HG03103 (cell line): ENCODE results near the gene CD248.
A peak's percentile ranks its signal among the peaks of the same experiment; 100 is the strongest.

Experiments
- ATAC-seq: cut with Tn5 transposase; IDR thresholded peaks from one replicate; pipeline ENCODE4 v1.9.1; 2021; ENCODE audit warnings: low read depth; ENCODE audit not compliant: unreplicated experiment

The CD248 gene

DNA sequence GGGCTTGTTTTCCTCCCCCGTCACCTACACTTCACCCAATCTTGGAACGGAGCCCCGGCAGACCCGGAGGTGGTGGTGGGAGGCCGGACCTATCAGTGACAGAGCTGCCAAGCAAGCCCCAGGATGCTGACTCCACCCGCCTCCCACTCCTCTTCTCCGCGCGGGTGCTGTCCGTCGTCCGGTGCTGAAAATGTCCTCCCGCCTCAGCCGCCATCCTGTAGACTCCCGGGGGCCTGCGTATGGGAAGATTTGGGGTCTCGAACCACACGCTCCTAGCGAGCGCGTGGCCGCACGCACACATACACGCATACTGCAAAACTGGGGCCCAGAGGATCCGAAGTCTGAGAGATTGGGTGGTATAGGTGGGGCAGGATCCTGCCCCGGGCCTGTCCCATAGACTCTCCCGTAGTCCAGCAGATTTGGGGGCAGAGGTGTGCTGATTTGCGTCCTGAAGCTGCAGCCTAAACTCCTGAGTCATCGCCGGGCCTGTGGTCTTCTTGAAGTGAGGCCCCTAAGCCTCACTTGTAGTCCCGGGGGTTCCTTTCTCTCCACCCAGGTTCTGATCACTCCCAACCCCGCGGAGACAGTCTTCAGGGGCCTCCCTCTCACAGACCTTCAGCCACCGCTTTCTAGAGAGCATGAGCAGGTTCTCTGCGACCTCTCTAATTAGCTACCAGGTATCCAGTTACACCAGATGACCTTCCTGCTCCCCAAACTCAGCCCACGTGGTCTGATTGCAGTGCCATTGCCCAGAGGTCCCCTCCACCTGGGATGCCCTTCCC lies 27.1 kb downstream of the CD248 start:
- peak; percentile 26 for ATAC-seq

GRCh38 chr11:66288671-66289547 lies 27.9 kb downstream of the CD248 start, which contains the start of gene YIF1A:
YIF1A (minus strand) TSS chr11:66289143; CDS start chr11:66288985, 158 bp downstream.
- ATAC-seq: peak; percentile 91

DNA sequence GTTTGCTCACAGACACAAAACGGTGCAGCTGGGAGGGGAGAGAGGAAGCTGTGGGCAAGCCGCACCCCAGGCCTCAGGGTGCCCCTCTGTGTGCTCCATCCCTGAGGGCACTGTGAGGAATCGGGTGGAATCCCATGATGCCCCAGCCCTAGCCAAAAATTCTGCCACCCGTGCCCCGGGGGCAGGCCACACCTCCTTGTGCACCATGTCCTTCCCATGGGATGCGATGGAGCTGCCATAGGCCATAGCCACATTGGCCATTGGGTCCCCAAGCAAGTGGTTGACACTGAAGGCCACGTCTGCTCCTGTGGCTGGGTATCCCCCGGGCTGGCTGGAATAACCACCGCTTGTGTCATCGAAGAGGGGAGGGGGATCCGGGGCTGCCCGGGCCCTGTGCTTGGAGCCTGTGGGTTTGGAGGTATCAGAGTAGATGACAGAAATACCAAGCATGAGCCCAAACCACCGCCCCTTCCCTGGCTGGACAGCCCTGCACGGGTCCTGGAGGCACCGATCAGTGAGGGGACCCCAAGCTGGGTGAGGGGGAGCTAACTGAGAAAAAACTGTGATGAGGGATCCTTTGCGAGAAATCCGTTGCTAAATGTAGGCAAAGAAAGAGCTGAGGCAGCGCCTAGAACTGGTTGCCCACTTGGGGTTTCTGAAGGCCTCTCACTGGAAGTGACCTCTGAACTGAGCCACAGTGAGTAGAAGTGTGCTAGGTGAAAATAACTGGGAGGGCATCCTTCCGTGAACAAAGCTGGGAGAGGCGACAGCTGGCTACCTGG lies 28.8 kb downstream of the CD248 start:
- no peak for ATAC-seq

DNA sequence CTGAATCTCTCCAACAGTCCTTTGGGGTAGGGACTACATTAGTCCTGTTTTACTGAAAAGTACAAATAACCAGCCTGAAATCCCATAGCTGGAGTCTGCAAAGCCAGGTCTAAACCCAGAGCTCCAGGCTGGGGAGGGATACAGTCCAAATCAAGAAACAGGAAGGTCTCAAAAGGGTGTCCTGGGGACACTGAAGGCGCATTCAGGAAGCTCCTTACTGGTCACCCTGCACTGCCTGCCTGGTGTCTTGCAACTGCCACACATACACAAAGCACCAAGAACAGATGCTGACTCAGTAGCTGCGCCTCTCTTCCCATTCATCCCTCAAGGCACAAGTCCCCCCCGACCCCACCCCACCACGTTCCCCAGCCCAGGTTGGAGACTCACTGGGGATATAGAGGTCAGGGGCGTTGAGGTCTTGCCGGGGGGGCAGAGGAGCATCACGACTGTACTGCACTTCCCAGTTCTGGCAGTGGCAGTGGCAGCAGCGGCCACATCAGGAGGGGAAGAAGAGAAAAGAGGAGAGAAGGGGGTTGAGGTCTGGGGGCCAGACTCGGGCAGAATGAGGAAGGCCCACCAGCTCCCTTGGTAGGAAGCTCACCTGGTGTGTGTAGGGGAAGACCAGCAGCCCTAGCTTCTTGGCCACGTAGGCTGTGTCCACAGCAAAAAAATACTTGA lies 29.5 kb downstream of the CD248 start:
- no peak for ATAC-seq

DNA sequence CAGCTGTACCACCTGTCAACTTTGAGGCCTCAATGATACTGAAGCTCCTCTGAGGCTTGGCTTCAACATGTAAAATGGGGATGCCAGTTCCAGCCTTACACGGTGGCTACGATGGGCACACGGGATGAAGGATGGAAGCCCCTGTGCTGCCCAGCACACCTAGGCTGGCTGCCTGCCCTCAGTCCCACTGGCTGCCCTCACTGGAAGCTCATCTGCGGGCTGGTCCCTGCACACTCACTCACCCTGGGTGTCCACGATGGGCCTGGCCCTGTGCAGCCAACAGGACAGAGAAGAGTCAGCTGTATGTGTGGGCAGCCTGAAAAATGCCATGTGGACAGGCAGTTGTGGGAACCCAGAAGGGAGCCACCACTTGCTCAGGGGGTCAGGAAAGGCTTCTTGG lies 30.1 kb downstream of the CD248 start:
- ATAC-seq: no peak

GRCh38 chr11:66285250-66285947 lies 31.4 kb downstream of the CD248 start:
- ATAC-seq: no peak

DNA sequence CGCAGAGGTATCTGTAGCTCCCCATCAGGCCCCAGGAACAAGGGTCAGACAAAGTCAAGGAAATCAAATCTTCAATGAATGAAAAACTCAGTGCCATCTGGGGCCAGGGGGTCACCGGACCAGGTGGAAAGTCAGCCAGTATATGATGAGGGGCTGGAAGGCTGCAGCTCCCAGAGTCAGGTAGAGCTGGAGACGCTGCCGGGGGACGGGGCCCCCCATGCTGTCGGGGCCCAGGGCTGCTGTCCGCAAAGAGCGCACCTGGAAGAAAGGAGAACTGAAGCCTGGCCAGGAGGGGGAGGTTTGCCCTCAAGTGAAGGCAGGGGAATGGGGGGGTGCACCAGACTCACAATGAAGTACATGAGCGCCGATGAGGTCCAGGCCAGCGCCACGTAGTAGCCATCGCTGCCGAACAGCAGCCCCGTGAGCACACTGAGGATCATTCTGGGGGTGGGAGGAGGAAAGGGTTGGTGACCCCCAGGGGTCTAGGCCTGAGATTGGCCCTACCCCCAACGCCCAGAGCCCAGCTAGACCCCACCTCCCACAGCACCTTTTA lies 32.2 kb downstream of the CD248 start:
- no peak for ATAC-seq

- no peak for ATAC-seq
These were observed 33.3 kb downstream of the CD248 start for GRCh38 chr11:66283461-66284105.

DNA sequence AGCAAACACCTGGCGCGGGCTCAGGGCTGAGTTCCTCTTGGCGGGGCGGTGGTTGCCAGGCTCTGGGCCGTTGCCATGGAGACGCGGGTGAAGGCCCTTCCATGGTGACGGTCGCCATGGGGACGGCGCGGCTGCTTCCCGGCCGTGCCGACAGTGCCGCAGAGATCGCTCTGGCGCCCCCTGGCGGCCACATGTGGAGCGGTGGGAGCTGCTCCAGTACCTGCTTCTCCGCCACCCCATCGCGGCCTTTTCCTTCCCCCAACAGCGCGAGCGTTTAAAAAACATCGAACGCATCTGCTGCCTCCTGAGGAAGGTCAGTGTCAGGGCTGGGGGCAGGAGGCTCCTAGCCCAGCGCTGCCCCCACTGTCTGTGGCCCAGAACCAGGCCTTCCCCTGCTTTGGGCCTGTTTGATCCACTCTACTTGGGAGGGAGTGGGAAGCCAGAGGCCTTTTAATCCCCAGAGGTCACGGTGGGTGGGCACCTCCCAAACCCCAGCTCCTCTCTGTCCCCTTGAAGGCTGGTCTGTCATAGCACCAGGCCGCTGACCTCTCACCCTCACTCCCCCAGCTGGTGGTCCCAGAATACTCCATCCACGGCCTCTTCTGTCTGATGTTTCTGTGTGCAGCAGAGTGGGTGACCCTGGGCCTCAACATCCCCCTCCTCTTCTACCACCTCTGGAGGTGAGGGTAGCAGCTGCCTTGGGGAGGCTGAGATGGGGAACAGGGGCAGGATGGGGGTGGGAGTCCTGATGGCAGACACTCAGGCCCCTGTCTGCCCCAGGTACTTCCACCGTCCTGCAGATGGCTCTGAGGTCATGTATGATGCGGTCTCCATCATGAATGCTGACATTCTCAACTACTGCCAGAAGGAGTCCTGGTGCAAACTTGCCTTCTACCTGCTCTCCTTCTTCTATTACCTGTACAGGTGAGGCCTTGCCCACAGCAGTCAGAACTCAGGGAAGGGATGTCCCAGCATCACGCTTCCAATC lies 34.1 kb downstream of the CD248 start:
- peak; percentile 76 for ATAC-seq

- ATAC-seq: no peak
These were observed 34.9 kb downstream of the CD248 start for GRCh38 chr11:66281776-66282467.

GRCh38 chr11:66281001-66281400 lies 35.8 kb downstream of the CD248 start:
- no peak for ATAC-seq

- no peak for ATAC-seq
These were observed 36.4 kb downstream of the CD248 start for GRCh38 chr11:66280428-66280827.

DNA sequence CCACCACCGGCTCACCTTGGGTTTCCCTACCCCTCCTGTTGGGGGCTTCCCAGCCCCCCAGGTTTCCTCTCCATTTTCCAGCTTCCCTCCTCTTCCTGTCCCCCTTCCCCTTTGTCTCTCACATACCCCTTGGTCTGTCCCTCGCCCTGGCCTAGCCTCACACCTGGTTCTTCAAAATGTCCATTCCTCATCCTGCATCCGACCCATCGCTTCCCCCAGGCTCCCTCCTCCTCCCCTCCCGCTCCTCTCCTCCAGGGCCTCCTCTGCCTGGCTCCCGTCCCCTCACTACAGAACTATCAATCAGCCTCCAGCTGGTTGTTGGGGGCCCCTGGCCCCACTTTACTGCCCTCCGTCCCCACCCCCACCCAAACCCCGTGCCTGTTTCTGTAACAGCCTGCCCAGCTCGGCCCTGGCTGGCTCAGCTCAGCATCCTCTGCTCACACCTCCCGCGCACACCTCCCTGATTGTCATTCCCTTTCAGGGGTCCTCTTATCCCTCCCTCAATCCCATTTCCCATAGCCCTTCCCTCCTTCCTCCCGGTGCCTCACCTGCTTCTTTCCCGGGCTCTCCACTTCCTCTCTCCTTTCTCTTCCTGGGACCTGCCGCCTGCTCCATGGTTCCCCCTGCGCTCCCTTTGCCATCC lies 37.6 kb downstream of the CD248 start:
- no peak for ATAC-seq

GRCh38 chr11:66278363-66279091 lies 38.3 kb downstream of the CD248 start:
- ATAC-seq: no peak

- no peak for ATAC-seq
These were observed 39.1 kb downstream of the CD248 start, which contains the start of gene CNIH2 for GRCh38 chr11:66277471-66278362. CNIH2 (plus strand) TSS chr11:66278175; CDS start chr11:66278457, 282 bp downstream.
